Central memory CD8-positive, alpha-beta T cell (primary cell): ENCODE measurements around the gene LUZP2.

ENCODE experiments used
- ATAC-seq: fragments of 150-1000 bp; cut with Tn5 transposase; replicated peaks from 2 replicates; pipeline ENCODE4 v1.10.0; 2022; ENCODE audit warnings: mild to moderate bottlenecking, moderate FRiP score, moderate number of reproducible peaks; ENCODE audit not compliant: poor library complexity, severe bottlenecking; ENCODE audit errors: extremely low read depth
- DNase-seq, 2 donors: peaks; one replicate each; pipeline ENCODE4 v3.0.0; 2021; ENCODE audit warnings: low spot score in 2 of 2
- H3K27ac Mint-ChIP-seq: one replicate; pipeline ENCODE4 v1.8.0; 2022; ENCODE audit warnings: low read depth, mild to moderate bottlenecking, moderate library complexity, mixed read lengths
- H3K27me3 Mint-ChIP-seq: one replicate; pipeline ENCODE4 v1.8.0; 2022; ENCODE audit warnings: mixed read lengths
- H3K36me3 Mint-ChIP-seq: one replicate; pipeline ENCODE4 v1.8.0; 2022; ENCODE audit warnings: mild to moderate bottlenecking, moderate library complexity, mixed read lengths; ENCODE audit not compliant: insufficient read depth
- H3K4me1 Mint-ChIP-seq: one replicate; pipeline ENCODE4 v1.8.0; 2022; ENCODE audit warnings: mixed read lengths
- H3K4me3 Mint-ChIP-seq: one replicate; pipeline ENCODE4 v1.8.0; 2022; ENCODE audit warnings: mild to moderate bottlenecking, moderate library complexity, mixed read lengths
- H3K9me3 Mint-ChIP-seq: one replicate; pipeline ENCODE4 v1.8.0; 2022; ENCODE audit warnings: mixed read lengths

Gene LUZP2

GRCh38 chr11:24513479-24514218 is 16.8 kb downstream of the LUZP2 start:
- ATAC-seq (no peak), DNase-seq (no peak)
- Mint-ChIP-seq H3K27me3 (no peaks in the 10 kb centered on the region), H3K36me3 (no peaks in the 10 kb centered on the region), H3K4me3 (no peak overlapping the region), H3K9me3 (peaks cover 6% of the 10 kb centered on the region), H3K27ac (no peak overlapping the region), H3K4me1 (no peaks in the 10 kb centered on the region)

DNA sequence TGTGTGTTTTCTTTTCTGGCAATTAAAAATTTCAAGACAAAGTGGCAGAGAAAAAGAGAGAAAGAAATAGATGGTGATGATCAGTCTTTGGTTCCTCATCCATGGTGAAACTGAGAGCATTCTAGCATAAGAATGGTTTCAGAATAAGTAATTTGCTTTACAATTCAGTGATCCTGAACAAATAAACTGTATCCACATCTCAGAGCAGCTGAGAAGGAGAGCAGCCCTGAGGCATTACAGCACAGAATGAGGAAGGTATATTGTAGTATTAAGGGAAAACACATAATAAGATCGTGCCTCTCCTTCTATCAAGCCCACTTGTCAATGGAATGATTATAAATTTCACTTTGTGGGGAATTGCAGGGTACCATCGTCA is 17.4 kb downstream of the LUZP2 start:
- H3K4me3 Mint-ChIP-seq, result no peak overlapping the region
- no peaks in the 10 kb centered on the region for H3K36me3 Mint-ChIP-seq
- H3K4me1 Mint-ChIP-seq, result no peaks in the 10 kb centered on the region
- ATAC-seq (no peak), DNase-seq (no peak)
- no peaks in the 10 kb centered on the region for H3K27me3 Mint-ChIP-seq
- H3K27ac Mint-ChIP-seq, result no peak overlapping the region
- H3K9me3 Mint-ChIP-seq, result peaks cover 6% of the 10 kb centered on the region

GRCh38 chr11:24515632-24516031 is 18.8 kb downstream of the LUZP2 start:
- DNase-seq, result no peak
- ATAC-seq, result no peak
- no peaks in the 10 kb centered on the region for H3K36me3 Mint-ChIP-seq
- no peaks in the 10 kb centered on the region for H3K4me1 Mint-ChIP-seq
- H3K27me3 Mint-ChIP-seq, result no peaks in the 10 kb centered on the region
- no peak overlapping the region for H3K4me3 Mint-ChIP-seq
- H3K27ac Mint-ChIP-seq, result no peak overlapping the region
- peaks cover 6% of the 10 kb centered on the region for H3K9me3 Mint-ChIP-seq

DNA sequence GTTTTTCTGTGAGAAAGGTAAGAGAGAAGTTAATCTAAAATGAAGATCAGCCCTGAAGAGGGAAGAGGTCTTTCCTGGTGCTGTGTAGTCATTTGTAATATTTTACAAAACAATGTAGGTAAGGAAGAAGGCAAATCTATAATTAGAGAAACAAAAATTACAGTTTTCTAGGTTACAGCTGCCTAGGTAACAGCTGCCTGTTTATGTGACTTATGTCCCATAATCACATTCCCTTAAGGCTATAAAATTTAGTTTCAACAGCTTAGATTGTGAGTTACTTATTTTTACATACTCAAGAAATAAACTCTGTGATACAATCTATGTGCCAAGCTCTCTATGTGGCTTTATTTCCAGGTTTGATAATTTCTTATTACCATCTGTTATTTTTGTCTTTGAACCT is 19.8 kb downstream of the LUZP2 start:
- Mint-ChIP-seq H3K9me3 (peaks cover 6% of the 10 kb centered on the region), H3K4me3 (no peak overlapping the region), H3K27ac (no peak overlapping the region), H3K4me1 (no peaks in the 10 kb centered on the region), H3K36me3 (no peaks in the 10 kb centered on the region), H3K27me3 (no peaks in the 10 kb centered on the region)
- ATAC-seq, result no peak
- no peak for DNase-seq

GRCh38 chr11:24521601-24522000 is 24.7 kb downstream of the LUZP2 start:
- Mint-ChIP-seq H3K4me3 (no peak overlapping the region), H3K27ac (no peak overlapping the region), H3K9me3 (no peaks in the 10 kb centered on the region), H3K27me3 (no peaks in the 10 kb centered on the region), H3K4me1 (no peaks in the 10 kb centered on the region), H3K36me3 (no peaks in the 10 kb centered on the region)
- no peak for ATAC-seq
- no peak for DNase-seq

DNA sequence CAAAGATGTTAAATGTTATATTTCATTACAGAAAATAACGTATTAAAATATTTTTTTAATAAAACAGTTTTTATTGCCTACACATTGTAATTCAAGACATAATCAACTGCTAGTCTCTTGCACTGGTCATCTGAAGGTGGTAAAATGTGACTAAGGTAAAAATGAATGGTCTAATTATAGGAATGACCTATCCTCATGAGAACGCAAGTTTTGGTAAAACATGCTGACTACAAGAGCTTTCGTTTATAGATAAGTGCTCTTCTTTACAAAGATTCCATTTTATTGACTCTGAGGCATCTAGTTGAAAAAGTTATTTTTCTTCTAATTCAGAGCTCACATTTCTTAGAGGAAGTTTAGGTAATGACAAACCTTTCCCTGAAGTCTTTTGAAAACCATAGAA is 27.3 kb downstream of the LUZP2 start:
- H3K27me3 Mint-ChIP-seq, result no peaks in the 10 kb centered on the region
- no peaks in the 10 kb centered on the region for H3K4me1 Mint-ChIP-seq
- H3K4me3 Mint-ChIP-seq, result no peak overlapping the region
- DNase-seq (no peak), ATAC-seq (no peak)
- H3K27ac Mint-ChIP-seq, result no peak overlapping the region
- H3K9me3 Mint-ChIP-seq, result peaks cover 5% of the 10 kb centered on the region
- H3K36me3 Mint-ChIP-seq, result no peaks in the 10 kb centered on the region

GRCh38 chr11:24531528-24531927 is 34.7 kb downstream of the LUZP2 start:
- Mint-ChIP-seq H3K9me3 (peaks cover 22% of the 10 kb centered on the region), H3K4me3 (no peak overlapping the region), H3K27ac (no peak overlapping the region), H3K36me3 (no peaks in the 10 kb centered on the region), H3K4me1 (no peaks in the 10 kb centered on the region), H3K27me3 (no peaks in the 10 kb centered on the region)
- no peak for ATAC-seq
- no peak for DNase-seq

- Mint-ChIP-seq H3K36me3 (no peaks in the 10 kb centered on the region), H3K4me1 (no peaks in the 10 kb centered on the region), H3K27ac (no peak overlapping the region), H3K9me3 (peaks cover 8% of the 10 kb centered on the region), H3K27me3 (no peaks in the 10 kb centered on the region), H3K4me3 (no peak overlapping the region)
- no peak for ATAC-seq
- DNase-seq, result no peak
These were observed 46.9 kb downstream of the LUZP2 start for GRCh38 chr11:24543771-24544170.

- Mint-ChIP-seq H3K4me1 (no peaks in the 10 kb centered on the region), H3K27me3 (no peaks in the 10 kb centered on the region), H3K9me3 (peaks cover 16% of the 10 kb centered on the region), H3K36me3 (no peaks in the 10 kb centered on the region), H3K27ac (no peak overlapping the region), H3K4me3 (no peak overlapping the region)
- ATAC-seq (no peak), DNase-seq (no peak)
These were observed 59.8 kb downstream of the LUZP2 start for GRCh38 chr11:24556693-24557092.

DNA sequence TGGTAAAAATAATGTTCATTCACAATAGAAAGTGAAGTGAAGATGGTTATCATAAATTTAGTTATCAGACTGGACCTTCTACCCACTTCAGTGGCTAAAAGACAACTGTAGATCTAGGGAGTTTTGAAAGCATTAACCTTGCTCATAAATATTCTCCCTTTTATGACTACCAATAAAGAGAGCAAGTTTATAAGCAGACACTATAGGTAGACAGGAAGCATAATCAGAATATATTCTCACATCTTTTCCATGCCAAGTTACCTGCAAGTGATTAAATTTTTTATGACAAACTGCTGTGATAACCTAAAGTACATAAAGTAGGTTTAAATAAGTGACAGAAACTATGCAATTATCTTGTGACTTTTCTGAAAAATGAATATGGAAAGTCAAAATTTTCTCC is 62.5 kb downstream of the LUZP2 start:
- DNase-seq (no peak), ATAC-seq (no peak)
- Mint-ChIP-seq H3K36me3 (no peaks in the 10 kb centered on the region), H3K4me3 (no peak overlapping the region), H3K4me1 (no peaks in the 10 kb centered on the region), H3K27ac (no peak overlapping the region), H3K9me3 (peaks cover 18% of the 10 kb centered on the region), H3K27me3 (no peaks in the 10 kb centered on the region)

DNA sequence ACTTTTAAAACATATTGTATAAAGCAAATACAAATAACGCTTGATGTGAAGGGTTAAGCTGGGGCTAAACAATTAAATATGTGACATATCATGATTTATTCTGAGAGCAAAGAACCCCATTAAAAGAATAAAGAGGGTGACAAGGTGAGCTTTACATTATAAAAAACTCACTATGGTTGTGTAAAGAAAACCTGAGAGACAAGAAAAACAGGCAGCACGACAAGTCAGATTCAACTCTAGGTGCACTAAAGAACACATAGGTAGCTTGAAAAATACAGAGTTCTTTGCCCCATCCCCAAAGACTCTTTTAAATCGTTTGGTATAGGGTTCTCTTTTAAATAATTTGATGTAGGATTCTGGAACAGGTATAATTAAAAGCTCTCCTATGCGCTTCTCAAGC is 63.5 kb downstream of the LUZP2 start:
- no peaks in the 10 kb centered on the region for H3K27me3 Mint-ChIP-seq
- DNase-seq (no peak), ATAC-seq (no peak)
- H3K36me3 Mint-ChIP-seq, result no peaks in the 10 kb centered on the region
- H3K4me1 Mint-ChIP-seq, result no peaks in the 10 kb centered on the region
- H3K27ac Mint-ChIP-seq, result no peak overlapping the region
- no peak overlapping the region for H3K4me3 Mint-ChIP-seq
- peaks cover 18% of the 10 kb centered on the region for H3K9me3 Mint-ChIP-seq

DNA sequence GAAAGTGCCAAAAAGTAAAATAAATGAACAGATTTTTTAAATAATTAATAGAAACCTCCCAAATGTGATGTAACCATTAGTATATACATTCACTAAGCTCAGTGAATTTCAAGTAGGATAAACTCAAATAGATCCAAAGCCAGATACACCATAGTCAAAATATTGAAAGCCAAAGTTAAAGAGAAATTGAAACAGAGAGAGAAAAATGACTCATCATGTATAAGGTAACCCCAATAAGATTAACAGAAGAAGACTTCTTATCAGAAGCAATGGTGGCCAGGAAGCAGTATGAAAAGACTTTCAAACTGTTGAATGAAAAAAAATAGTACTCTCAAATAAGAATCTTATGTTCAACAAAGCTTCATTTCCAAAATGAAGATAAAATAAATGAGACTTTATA is 70.5 kb downstream of the LUZP2 start:
- peaks cover 1% of the 10 kb centered on the region for H3K36me3 Mint-ChIP-seq
- no peak overlapping the region for H3K4me3 Mint-ChIP-seq
- peaks cover 10% of the 10 kb centered on the region for H3K9me3 Mint-ChIP-seq
- H3K4me1 Mint-ChIP-seq, result no peaks in the 10 kb centered on the region
- ATAC-seq, result no peak
- no peak for DNase-seq
- H3K27me3 Mint-ChIP-seq, result no peaks in the 10 kb centered on the region
- H3K27ac Mint-ChIP-seq, result no peak overlapping the region

GRCh38 chr11:24572376-24572775 is 75.5 kb downstream of the LUZP2 start:
- H3K36me3 Mint-ChIP-seq, result peaks cover 1% of the 10 kb centered on the region
- DNase-seq (no peak), ATAC-seq (no peak)
- H3K27me3 Mint-ChIP-seq, result no peaks in the 10 kb centered on the region
- no peak overlapping the region for H3K27ac Mint-ChIP-seq
- H3K4me1 Mint-ChIP-seq, result no peaks in the 10 kb centered on the region
- peaks cover 22% of the 10 kb centered on the region for H3K9me3 Mint-ChIP-seq
- H3K4me3 Mint-ChIP-seq, result no peak overlapping the region
